Natural killer cell (primary cell): ENCODE measurements around the gene METTL25. TPM values are rescaled to one million over a fixed set of nuclear protein-coding genes. Genes with fewer than 3 reads are reported as not detected.

Source experiments
- ATAC-seq, 3 donors: fragments of 150-1000 bp in 2 of 3; fragments of 200-7000 bp in 1 of 3; cut with Tn5 transposase; 1 replicate in 1 of 3; 2 replicates in 2 of 3; pipeline ENCODE4 v1.10.0; 2021; ENCODE audit warnings: mild to moderate bottlenecking in 2 of 3, moderate library complexity in 2 of 3
- DNase-seq, 2 donors: peaks; one replicate each; pipeline versions ENCODE4 v3.0.0 to v3.0.0-alpha.2; 2013 to 2021; ENCODE audit warnings: mixed read lengths in 1 of 2
- H3K27ac ChIP-seq: one replicate; pipeline ENCODE4 v1.5.1; 2013; ENCODE audit warnings: mild to moderate bottlenecking, low read length
- H3K27me3 ChIP-seq: one replicate; pipeline ENCODE4 v1.6.1; 2013; ENCODE audit warnings: low read length; ENCODE audit not compliant: control insufficient read depth, insufficient read depth
- H3K36me3 ChIP-seq: one replicate; pipeline ENCODE4 v1.6.1; 2013; ENCODE audit warnings: low read length; ENCODE audit not compliant: control insufficient read depth, insufficient read depth
- H3K4me1 ChIP-seq: one replicate; pipeline ENCODE4 v1.6.1; 2013; ENCODE audit warnings: low read length; ENCODE audit not compliant: control insufficient read depth, insufficient read depth
- H3K4me3 ChIP-seq: one replicate; pipeline ENCODE4 v1.5.1; 2013; ENCODE audit warnings: low read length
- H3K9me3 ChIP-seq: one replicate; pipeline ENCODE4 v1.6.1; 2013; ENCODE audit warnings: low read length; ENCODE audit not compliant: control insufficient read depth, insufficient read depth
- H3K27ac Mint-ChIP-seq, 2 donors: one replicate each; pipeline ENCODE4 v1.8.0; 2022; ENCODE audit warnings: mild to moderate bottlenecking in 2 of 2, mixed read lengths in 2 of 2, moderate library complexity in 1 of 2
- H3K27me3 Mint-ChIP-seq, 2 donors: one replicate each; pipeline ENCODE4 v1.8.0; 2022; ENCODE audit warnings: low read depth in 2 of 2, mixed read lengths in 2 of 2
- H3K36me3 Mint-ChIP-seq: one replicate; pipeline ENCODE4 v1.8.0; 2022; ENCODE audit warnings: mixed read lengths
- H3K4me1 Mint-ChIP-seq, 2 donors: one replicate each; pipeline ENCODE4 v1.8.0; 2022; ENCODE audit warnings: mixed read lengths in 2 of 2
- H3K4me3 Mint-ChIP-seq: one replicate; pipeline ENCODE4 v1.8.0; 2022; ENCODE audit warnings: mild to moderate bottlenecking, moderate library complexity, mixed read lengths
- H3K9me3 Mint-ChIP-seq, 2 donors: one replicate each; pipeline ENCODE4 v1.8.0; 2022; ENCODE audit warnings: mixed read lengths in 2 of 2
- CTCF ChIP-seq: fragments of 200-600 bp; IDR thresholded peaks from one replicate; pipeline ENCODE4 v1.8.0; 2022; ENCODE audit warnings: antibody characterized with exemption
- WGBS: methylation state at CpG from one replicate; pipeline ENCODE4 v1.1.7; 2013; ENCODE audit warnings: missing lambda C conversion rate; ENCODE audit not compliant: insufficient coverage; 5-methylcytosine and 5-hydroxymethylcytosine counted together
- intact Hi-C: fragments of 100-400 bp; cut with micrococcal nuclease; formaldehyde crosslinking; loops from one replicate; pipeline ENCODE4 v1.14.2; 2022
- total RNA-seq, 4 donors: library from RNA; stranded (reverse); fragments of 120-200 nt in 1 of 4; gene quantifications; one replicate each; pipeline versions ENCODE4 v1.2.3 to v1.2.4, GENCODE V29; 2013 to 2022

The METTL25 gene
- total RNA-seq, 3 donors from 2014 or later (not counting 1 experiment from before 2014, with no cell fraction given): 15.4 to 21.2 (median 17.8) TPM

GRCh38 chr12:82486524-82487235, 128.4 kb downstream of the METTL25 start:
- ATAC-seq (no peak), DNase-seq (no peak)
- TF ChIP-seq CTCF: no peak
- no peaks in the 10 kb centered on the region for H3K27me3 Mint-ChIP-seq
- no peak overlapping the region for H3K4me3 ChIP-seq
- H3K4me1 Mint-ChIP-seq: no peaks in the 10 kb centered on the region
- H3K27ac ChIP-seq: no peak overlapping the region
- no peaks in the 10 kb centered on the region for H3K27me3 ChIP-seq
- peaks cover 3% of the 10 kb centered on the region for H3K9me3 ChIP-seq
- H3K4me1 ChIP-seq: no peaks in the 10 kb centered on the region
- H3K4me3 Mint-ChIP-seq: no peak overlapping the region
- H3K36me3 Mint-ChIP-seq: peaks cover 11% of the 10 kb centered on the region
- H3K27ac Mint-ChIP-seq: no peak overlapping the region
- 100% methylated on average over 1 of the region's 2 CpGs for WGBS
- H3K36me3 ChIP-seq: no peaks in the 10 kb centered on the region
- intact Hi-C loops: no loop called here
- H3K9me3 Mint-ChIP-seq: peaks cover 8 to 13% of the 10 kb centered on the region in 2 donors

GRCh38 chr12:82504409-82504808, 146.1 kb downstream of the METTL25 start:
- Histone ChIP-seq H3K36me3 (no peaks in the 10 kb centered on the region), H3K9me3 (no peaks in the 10 kb centered on the region), H3K4me3 (no peak overlapping the region), H3K27me3 (no peaks in the 10 kb centered on the region), H3K4me1 (no peaks in the 10 kb centered on the region), H3K27ac (no peak overlapping the region)
- Mint-ChIP-seq H3K9me3 (peaks cover 4 to 8% of the 10 kb centered on the region in 2 donors), H3K27ac (no peak overlapping the region), H3K4me3 (no peak overlapping the region), H3K36me3 (no peaks in the 10 kb centered on the region), H3K4me1 (no peaks in the 10 kb centered on the region), H3K27me3 (no peaks in the 10 kb centered on the region)
- no peak for ATAC-seq
- 38% methylated on average over 3 of the region's 4 CpGs for WGBS
- no peak for TF ChIP-seq CTCF
- intact Hi-C loops: no loop called here
- DNase-seq: no peak

GRCh38 chr12:82505150-82505549, 146.8 kb downstream of the METTL25 start:
- Mint-ChIP-seq H3K27me3 (no peaks in the 10 kb centered on the region), H3K4me3 (no peak overlapping the region), H3K27ac (no peak overlapping the region), H3K9me3 (peaks cover 4 to 8% of the 10 kb centered on the region in 2 donors), H3K36me3 (no peaks in the 10 kb centered on the region), H3K4me1 (no peaks in the 10 kb centered on the region)
- intact Hi-C loops: no loop called here
- TF ChIP-seq CTCF: no peak
- Histone ChIP-seq H3K36me3 (no peaks in the 10 kb centered on the region), H3K4me1 (no peaks in the 10 kb centered on the region), H3K27me3 (no peaks in the 10 kb centered on the region), H3K27ac (no peak overlapping the region), H3K4me3 (no peak overlapping the region), H3K9me3 (no peaks in the 10 kb centered on the region)
- no peak for DNase-seq
- no peak for ATAC-seq
- 56% methylated on average over 3 of the region's 3 CpGs for WGBS

- Histone ChIP-seq H3K36me3 (no peaks in the 10 kb centered on the region), H3K9me3 (no peaks in the 10 kb centered on the region), H3K27ac (no peak overlapping the region), H3K27me3 (no peaks in the 10 kb centered on the region), H3K4me1 (no peaks in the 10 kb centered on the region), H3K4me3 (no peak overlapping the region)
- TF ChIP-seq CTCF: no peak
- no peak for ATAC-seq
- Mint-ChIP-seq H3K27me3 (no peaks in the 10 kb centered on the region), H3K9me3 (peaks cover 2 to 4% of the 10 kb centered on the region in 2 donors), H3K27ac (no peak overlapping the region), H3K4me1 (no peaks in the 10 kb centered on the region), H3K4me3 (no peak overlapping the region), H3K36me3 (no peaks in the 10 kb centered on the region)
- intact Hi-C loops: no loop called here
- 76% methylated on average over 1 of the region's 2 CpGs for WGBS
- DNase-seq: no peak
Measured at GRCh38 chr12:82507686-82508085, 149.4 kb downstream of the METTL25 start.
